HepG2 (cell line): ENCODE data around the gene ZNF101. TPM values are rescaled to one million over a fixed set of nuclear protein-coding genes. Genes with fewer than 3 reads are reported as not detected.

Source experiments
- BCL6 ChIP-seq: IDR thresholded peaks from 2 replicates; pipeline ENCODE4 v1.6.1; 2016; ENCODE audit warnings: missing genetic modification reagents, missing compliant biosample characterization
- BCLAF1 ChIP-seq: fragments of 450-650 bp; IDR thresholded peaks from 2 replicates; pipeline ENCODE4 v1.6.1; 2017; ENCODE audit warnings: mild to moderate bottlenecking
- KMT2B ChIP-seq: IDR thresholded peaks from 2 replicates; pipeline ENCODE4 v1.6.1; 2016; ENCODE audit warnings: missing genetic modification reagents, missing compliant biosample characterization
- NONO ChIP-seq, 2 experiments: fragments of 450-650 bp in 1 of 2; sonication (generic) in 1 of 2; formaldehyde crosslinking in 1 of 2; IDR thresholded peaks in 1 of 2; conservative IDR thresholded peaks in 1 of 2; 2 replicates each; pipeline versions ENCODE4 v1.6.1 to v1.8.0; 2017 to 2022; ENCODE audit warnings: mild to moderate bottlenecking in 1 of 2, missing genetic modification reagents in 1 of 2, moderate library complexity in 1 of 2
- NR3C1 ChIP-seq: sonication (generic); formaldehyde crosslinking; IDR thresholded peaks from 2 replicates; pipeline ENCODE4 v1.4.0; 2020; ENCODE audit warnings: missing genetic modification reagents
- SKI ChIP-seq: fragments of 450-650 bp; IDR thresholded peaks from one replicate; pipeline ENCODE4 v1.6.1; 2018; ENCODE audit warnings: mild to moderate bottlenecking; ENCODE audit not compliant: partially characterized antibody
- SMAD9 ChIP-seq: sonication (generic); formaldehyde crosslinking; IDR thresholded peaks from 2 replicates; pipeline ENCODE4 v1.5.1; 2020; ENCODE audit warnings: mild to moderate bottlenecking, missing genetic modification reagents
- TAF1 ChIP-seq: sonication (generic); formaldehyde crosslinking; IDR thresholded peaks from 2 replicates; pipeline ENCODE4 v1.4.0; 2020; ENCODE audit warnings: missing genetic modification reagents
- TEAD3 ChIP-seq: optimal IDR thresholded peaks from 2 replicates; pipeline ENCODE3; 2016; ENCODE audit warnings: borderline replicate concordance
- TSC22D2 ChIP-seq: sonication (generic); formaldehyde crosslinking; IDR thresholded peaks from 2 replicates; pipeline ENCODE4 v1.5.1; 2020; ENCODE audit warnings: missing genetic modification reagents, mild to moderate bottlenecking, borderline replicate concordance
- ZBTB3 ChIP-seq: sonication (generic); formaldehyde crosslinking; IDR thresholded peaks from 2 replicates; pipeline ENCODE4 v1.4.0; 2020; ENCODE audit warnings: low read depth, mild to moderate bottlenecking, moderate library complexity, missing genetic modification reagents, borderline replicate concordance
- ZBTB7A ChIP-seq: sonication (generic); formaldehyde crosslinking; IDR thresholded peaks from 2 replicates; pipeline ENCODE4 v1.8.0; 2022; ENCODE audit warnings: mild to moderate bottlenecking, missing genetic modification reagents
- ZFP41 ChIP-seq: sonication (generic); formaldehyde crosslinking; IDR thresholded peaks from 2 replicates; pipeline ENCODE4 v1.4.0; 2020; ENCODE audit warnings: mild to moderate bottlenecking, missing genetic modification reagents, borderline replicate concordance
- ZNF343 ChIP-seq: sonication (generic); formaldehyde crosslinking; IDR thresholded peaks from 2 replicates; pipeline ENCODE4 v1.4.0; 2020; ENCODE audit warnings: mild to moderate bottlenecking, missing genetic modification reagents
- ZNF441 ChIP-seq: sonication (generic); formaldehyde crosslinking; IDR thresholded peaks from 2 replicates; pipeline ENCODE4 v1.7.0; 2021; ENCODE audit warnings: missing genetic modification reagents, borderline replicate concordance
- ZNF484 ChIP-seq: sonication (generic); formaldehyde crosslinking; IDR thresholded peaks from 2 replicates; pipeline ENCODE4 v1.5.1; 2020; ENCODE audit warnings: mild to moderate bottlenecking, low read depth, missing genetic modification reagents, borderline replicate concordance
- ZNF510 ChIP-seq: sonication (generic); formaldehyde crosslinking; IDR thresholded peaks from 2 replicates; pipeline ENCODE4 v1.4.0; 2020; ENCODE audit warnings: low read depth, mild to moderate bottlenecking, missing genetic modification reagents
- ZNF598 ChIP-seq: sonication (generic); formaldehyde crosslinking; IDR thresholded peaks from 2 replicates; pipeline ENCODE4 v1.5.1; 2020; ENCODE audit warnings: mild to moderate bottlenecking, missing genetic modification reagents, borderline replicate concordance
- ZNF607 ChIP-seq: sonication (generic); formaldehyde crosslinking; IDR thresholded peaks from 2 replicates; pipeline ENCODE4 v1.5.1; 2020; ENCODE audit warnings: missing genetic modification reagents, mild to moderate bottlenecking, borderline replicate concordance
- ZNF749 ChIP-seq: sonication (generic); formaldehyde crosslinking; IDR thresholded peaks from 2 replicates; pipeline ENCODE4 v1.8.0; 2022; ENCODE audit warnings: mild to moderate bottlenecking, missing genetic modification reagents, moderate library complexity, borderline replicate concordance
- polyA plus RNA-seq, 8 experiments: library from polyadenylated mRNA; depleted of rRNA in 3 of 8; stranded (reverse) in 7 of 8; unstranded in 1 of 8; fragments of >200 nt; fragmentation: Illumina TruSeq in 4 of 8; extraction: Trizol in 4 of 8; gene quantifications; 2 replicates each; pipeline versions ENCODE4 v1.2.1 to v1.2.3, GENCODE V29; 2011 to 2016; ENCODE audit warnings: low read depth in 4 of 8, missing spikeins in 1 of 8, mixed read lengths in 1 of 8; ENCODE audit not compliant: insufficient read depth in 1 of 8
- total RNA-seq, 5 experiments: library from RNA; depleted of rRNA; stranded (reverse); fragments of >200 nt; fragmentation: Illumina TruSeq; extraction: Trizol; gene quantifications; 2 replicates each; pipeline ENCODE4 v1.2.3, GENCODE V29; 2016; ENCODE audit warnings: low read depth in 1 of 5
- TF ChIP-seq, protein P1 (sequence below): IDR thresholded peaks from 2 replicates; pipeline ENCODE4 v1.6.1; 2016; ENCODE audit warnings: mild to moderate bottlenecking, missing biosample characterization, missing genetic modification reagents
- TF ChIP-seq, protein P2 (sequence below): sonication (generic); formaldehyde crosslinking; IDR thresholded peaks from 2 replicates; pipeline ENCODE4 v1.8.0; 2022; ENCODE audit warnings: mild to moderate bottlenecking, missing genetic modification reagents; ENCODE audit not compliant: insufficient replicate concordance
- TF ChIP-seq, protein P3 (sequence below): sonication (generic); formaldehyde crosslinking; IDR thresholded peaks from 2 replicates; pipeline ENCODE4 v1.5.0; 2020; ENCODE audit warnings: mild to moderate bottlenecking, missing genetic modification reagents, moderate library complexity

Gene ZNF101
- total and polyA plus RNA-seq, 2 of the 13 experiments (the other 11 are each of a cell fraction or from before 2014, with no cell fraction given) = 12.9 to 28.9 TPM

- no peak for TF ChIP-seq KMT2B
- TF ChIP-seq ZBTB3 (CRISPR knock-in tag) = no peak
- TF ChIP-seq BCLAF1 = no peak
- TF ChIP-seq ZNF343 (CRISPR knock-in tag) = no peak
- TF ChIP-seq ZNF510 = 0 out of 2 replicates have a peak, but pooled peaks have one; percentile 29
- TF ChIP-seq, protein P1, sequence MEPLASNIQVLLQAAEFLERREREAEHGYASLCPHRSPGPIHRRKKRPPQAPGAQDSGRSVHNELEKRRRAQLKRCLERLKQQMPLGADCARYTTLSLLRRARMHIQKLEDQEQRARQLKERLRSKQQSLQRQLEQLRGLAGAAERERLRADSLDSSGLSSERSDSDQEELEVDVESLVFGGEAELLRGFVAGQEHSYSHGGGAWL = peak; percentile 56; the same call in 1 of the 2 replicates
- peak; percentile 83 for TF ChIP-seq TAF1
- TF ChIP-seq SMAD9 (CRISPR knock-in tag) = no peak
- no peak for TF ChIP-seq ZFP41 (CRISPR knock-in tag)
- TF ChIP-seq NONO (IDR thresholded peaks at IDR 0.05) = no peak
- TF ChIP-seq NONO (CRISPR knock-in tag; conservative IDR thresholded peaks at IDR 0.05) = peak; percentile 67; the same call in 1 of the 2 replicates
- TF ChIP-seq, protein P2, sequence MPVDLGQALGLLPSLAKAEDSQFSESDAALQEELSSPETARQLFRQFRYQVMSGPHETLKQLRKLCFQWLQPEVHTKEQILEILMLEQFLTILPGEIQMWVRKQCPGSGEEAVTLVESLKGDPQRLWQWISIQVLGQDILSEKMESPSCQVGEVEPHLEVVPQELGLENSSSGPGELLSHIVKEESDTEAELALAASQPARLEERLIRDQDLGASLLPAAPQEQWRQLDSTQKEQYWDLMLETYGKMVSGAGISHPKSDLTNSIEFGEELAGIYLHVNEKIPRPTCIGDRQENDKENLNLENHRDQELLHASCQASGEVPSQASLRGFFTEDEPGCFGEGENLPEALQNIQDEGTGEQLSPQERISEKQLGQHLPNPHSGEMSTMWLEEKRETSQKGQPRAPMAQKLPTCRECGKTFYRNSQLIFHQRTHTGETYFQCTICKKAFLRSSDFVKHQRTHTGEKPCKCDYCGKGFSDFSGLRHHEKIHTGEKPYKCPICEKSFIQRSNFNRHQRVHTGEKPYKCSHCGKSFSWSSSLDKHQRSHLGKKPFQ (CRISPR knock-in tag) = peak; percentile 8
- TF ChIP-seq ZNF749 (CRISPR knock-in tag) = no peak; the same call in 1 of the 2 replicates
- peak; percentile 86 for TF ChIP-seq BCL6 (CRISPR knock-in tag)
- no peak; the same call in 1 of the 2 replicates for TF ChIP-seq ZNF598 (CRISPR knock-in tag)
- TF ChIP-seq ZBTB7A (CRISPR knock-in tag) = peak; percentile 53; the same call in 1 of the 2 replicates
- TF ChIP-seq, protein P3, sequence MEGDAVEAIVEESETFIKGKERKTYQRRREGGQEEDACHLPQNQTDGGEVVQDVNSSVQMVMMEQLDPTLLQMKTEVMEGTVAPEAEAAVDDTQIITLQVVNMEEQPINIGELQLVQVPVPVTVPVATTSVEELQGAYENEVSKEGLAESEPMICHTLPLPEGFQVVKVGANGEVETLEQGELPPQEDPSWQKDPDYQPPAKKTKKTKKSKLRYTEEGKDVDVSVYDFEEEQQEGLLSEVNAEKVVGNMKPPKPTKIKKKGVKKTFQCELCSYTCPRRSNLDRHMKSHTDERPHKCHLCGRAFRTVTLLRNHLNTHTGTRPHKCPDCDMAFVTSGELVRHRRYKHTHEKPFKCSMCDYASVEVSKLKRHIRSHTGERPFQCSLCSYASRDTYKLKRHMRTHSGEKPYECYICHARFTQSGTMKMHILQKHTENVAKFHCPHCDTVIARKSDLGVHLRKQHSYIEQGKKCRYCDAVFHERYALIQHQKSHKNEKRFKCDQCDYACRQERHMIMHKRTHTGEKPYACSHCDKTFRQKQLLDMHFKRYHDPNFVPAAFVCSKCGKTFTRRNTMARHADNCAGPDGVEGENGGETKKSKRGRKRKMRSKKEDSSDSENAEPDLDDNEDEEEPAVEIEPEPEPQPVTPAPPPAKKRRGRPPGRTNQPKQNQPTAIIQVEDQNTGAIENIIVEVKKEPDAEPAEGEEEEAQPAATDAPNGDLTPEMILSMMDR (CRISPR knock-in tag) = 0 out of 2 replicates have a peak, but pooled peaks have one; percentile 4
- no peak for TF ChIP-seq NR3C1
- TF ChIP-seq ZNF607 (CRISPR knock-in tag) = no peak
- peak; percentile 97 for TF ChIP-seq ZNF441 (CRISPR knock-in tag)
- peak; percentile 97 for TF ChIP-seq SKI
- TF ChIP-seq TEAD3 (CRISPR knock-in tag) = peak; percentile 41
- no peak for TF ChIP-seq TSC22D2 (CRISPR knock-in tag)
- no peak for TF ChIP-seq ZNF484 (CRISPR knock-in tag)
Observed at GRCh38 chr19:19668230-19669012, at the start of gene ZNF101 (continued).
